K562 (cell line): Measurements from ENCODE around the gene MAN1B1. TPM values are rescaled to one million over a fixed set of nuclear protein-coding genes. Genes with fewer than 3 reads are reported as not detected.

ENCODE experiments used
- ESRRA ChIP-seq: fragments of 450-650 bp; IDR thresholded peaks from 2 replicates; pipeline ENCODE4 v1.6.1; 2014; ENCODE audit warnings: low read depth, mild to moderate bottlenecking, moderate library complexity, borderline replicate concordance
- HDAC1 ChIP-seq, 2 experiments: fragments of 450-650 bp; IDR thresholded peaks; 2 replicates each; pipeline ENCODE4 v1.6.1; 2016 to 2017; ENCODE audit warnings: inconsistent platforms in 1 of 2, mild to moderate bottlenecking in 1 of 2, moderate library complexity in 1 of 2
- HDAC3 ChIP-seq: fragments of 450-650 bp; IDR thresholded peaks from 2 replicates; pipeline ENCODE4 v1.6.1; 2018; ENCODE audit warnings: borderline replicate concordance, mild to moderate bottlenecking, moderate library complexity; ENCODE audit not compliant: partially characterized antibody
- HMG20A ChIP-seq: fragments of 450-650 bp; formaldehyde crosslinking; conservative IDR thresholded peaks from 2 replicates; pipeline ENCODE4 v1.4.0; 2020; ENCODE audit warnings: mild to moderate bottlenecking, mixed read lengths
- L3MBTL2 ChIP-seq: fragments of 450-650 bp; IDR thresholded peaks from 2 replicates; pipeline ENCODE4 v1.6.1; 2016; ENCODE audit warnings: mild to moderate bottlenecking, moderate library complexity
- NCOR1 ChIP-seq: fragments of 450-650 bp; IDR thresholded peaks from 2 replicates; pipeline ENCODE4 v1.6.1; 2016; ENCODE audit warnings: mild to moderate bottlenecking, moderate library complexity
- RBBP5 ChIP-seq: fragments of 200-600 bp; sonication (generic); IDR thresholded peaks from 2 replicates; pipeline ENCODE4 v1.6.1; 2012; ENCODE audit warnings: borderline replicate concordance, mild to moderate bottlenecking, low read length, control low read depth, inconsistent platforms; ENCODE audit not compliant: insufficient read depth, poor library complexity, severe bottlenecking
- SMAD4 ChIP-seq: fragments of 250-450 bp; sonication (Bioruptor Pico); conservative IDR thresholded peaks from 2 replicates; pipeline ENCODE4 v1.8.0; 2021; ENCODE audit warnings: inconsistent platforms, mild to moderate bottlenecking, moderate library complexity
- TEAD1 ChIP-seq, 2 experiments: fragments of 450-650 bp in 1 of 2; sonication (generic) in 1 of 2; formaldehyde crosslinking; IDR thresholded peaks; 2 replicates each; pipeline versions ENCODE4 v1.4.0 to v1.8.0; 2020 to 2022; ENCODE audit warnings: mild to moderate bottlenecking in 2 of 2, missing genetic modification reagents in 1 of 2
- ZEB2 ChIP-seq: fragments of 450-650 bp; IDR thresholded peaks from 2 replicates; pipeline ENCODE4 v1.6.1; 2016
- ZKSCAN1 ChIP-seq: fragments of 150-350 bp; IDR thresholded peaks from 2 replicates; pipeline ENCODE4 v1.6.1; 2016; ENCODE audit warnings: low read depth, low read length
- ZNF431 ChIP-seq: sonication (generic); formaldehyde crosslinking; IDR thresholded peaks from 2 replicates; pipeline ENCODE4 v1.8.0; 2022; ENCODE audit warnings: mild to moderate bottlenecking, missing genetic modification reagents
- polyA plus RNA-seq, 8 experiments: library from polyadenylated mRNA; depleted of rRNA in 4 of 8; stranded (reverse) in 5 of 8; unstranded in 3 of 8; fragments of >200 nt; fragmentation: Nextera tagmentation in 2 of 8; fragmentation: Illumina TruSeq in 1 of 8; extraction: Ambion mirVana in 2 of 8; extraction: Trizol in 1 of 8; gene quantifications; 2 replicates each; pipeline versions ENCODE4 v1.2.1 to v1.2.3, GENCODE V29; 2011 to 2014; ENCODE audit warnings: inconsistent platforms in 1 of 8, missing spikeins in 1 of 8
- total RNA-seq, 7 experiments: library from RNA; depleted of rRNA in 6 of 7; stranded (reverse); fragments of >200 nt in 6 of 7; fragmentation: Illumina TruSeq in 2 of 7; extraction: Trizol in 2 of 7; gene quantifications; 2 replicates each; pipeline versions ENCODE4 v1.2.1 to v1.2.3, GENCODE V29; 2011 to 2021; ENCODE audit warnings: low replicate concordance in 1 of 7
- TF ChIP-seq, protein P1 (sequence below): fragments of 250-450 bp; sonication (Bioruptor Pico); IDR thresholded peaks from 2 replicates; pipeline ENCODE4 v1.4.0; 2020
- TF ChIP-seq, protein P2 (sequence below): fragments of 250-450 bp; sonication (Bioruptor Pico); IDR thresholded peaks from 2 replicates; pipeline ENCODE4 v1.4.0; 2020; ENCODE audit warnings: mild to moderate bottlenecking, moderate library complexity
- TF ChIP-seq, protein P3 (sequence below): fragments of 250-450 bp; sonication (Bioruptor Pico); IDR thresholded peaks from 2 replicates; pipeline ENCODE4 v1.4.0; 2020; ENCODE audit warnings: mild to moderate bottlenecking, moderate library complexity, borderline replicate concordance

The MAN1B1 gene
- total and polyA plus RNA-seq, 9 of the 15 experiments (the other 6 are each of a cell fraction or from before 2014, with no cell fraction given): 0.55 to 36.6 (median 27.3) TPM

DNA sequence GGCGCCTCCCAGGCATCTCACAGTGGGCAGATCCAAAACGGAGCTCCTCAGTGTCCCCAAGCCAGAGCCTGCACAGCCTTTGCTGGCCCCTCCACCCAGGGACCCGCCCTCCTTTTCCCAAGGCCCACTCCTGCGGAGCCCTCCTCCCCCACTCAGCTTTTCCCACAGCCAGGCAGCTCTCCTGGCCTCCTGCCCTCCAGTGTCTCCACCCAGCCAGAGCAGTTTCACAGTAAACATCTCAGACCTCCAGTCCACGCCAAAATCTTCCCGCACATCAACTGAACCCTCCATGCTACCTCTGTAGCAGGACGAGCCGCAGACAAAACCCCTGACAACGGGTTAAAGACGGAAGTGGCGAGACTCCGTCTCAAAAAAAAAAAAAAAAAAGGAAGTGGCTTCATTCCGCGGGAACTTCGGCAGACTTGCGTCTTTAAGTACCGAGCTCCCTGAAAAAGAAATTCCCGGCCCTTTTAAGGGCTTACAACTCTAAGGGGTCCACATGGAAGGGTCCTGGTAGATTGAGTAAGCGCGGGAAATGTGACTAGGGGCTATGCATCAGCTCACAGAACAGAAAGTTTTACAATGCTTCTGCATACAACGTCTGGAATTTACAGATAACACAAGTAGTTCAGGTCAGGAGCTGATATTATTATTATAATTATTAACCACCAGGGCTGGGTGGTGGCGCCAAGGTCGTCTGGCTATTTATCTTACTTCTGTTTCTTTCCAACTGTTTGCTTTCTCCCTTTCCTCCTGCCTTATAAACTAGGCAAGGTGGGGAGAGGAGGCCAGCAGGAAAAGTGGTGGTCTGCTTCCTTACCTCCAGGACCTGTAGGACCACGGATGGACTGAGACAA is 40.7 kb downstream of the MAN1B1 start (continued):
- TF ChIP-seq, protein P1, sequence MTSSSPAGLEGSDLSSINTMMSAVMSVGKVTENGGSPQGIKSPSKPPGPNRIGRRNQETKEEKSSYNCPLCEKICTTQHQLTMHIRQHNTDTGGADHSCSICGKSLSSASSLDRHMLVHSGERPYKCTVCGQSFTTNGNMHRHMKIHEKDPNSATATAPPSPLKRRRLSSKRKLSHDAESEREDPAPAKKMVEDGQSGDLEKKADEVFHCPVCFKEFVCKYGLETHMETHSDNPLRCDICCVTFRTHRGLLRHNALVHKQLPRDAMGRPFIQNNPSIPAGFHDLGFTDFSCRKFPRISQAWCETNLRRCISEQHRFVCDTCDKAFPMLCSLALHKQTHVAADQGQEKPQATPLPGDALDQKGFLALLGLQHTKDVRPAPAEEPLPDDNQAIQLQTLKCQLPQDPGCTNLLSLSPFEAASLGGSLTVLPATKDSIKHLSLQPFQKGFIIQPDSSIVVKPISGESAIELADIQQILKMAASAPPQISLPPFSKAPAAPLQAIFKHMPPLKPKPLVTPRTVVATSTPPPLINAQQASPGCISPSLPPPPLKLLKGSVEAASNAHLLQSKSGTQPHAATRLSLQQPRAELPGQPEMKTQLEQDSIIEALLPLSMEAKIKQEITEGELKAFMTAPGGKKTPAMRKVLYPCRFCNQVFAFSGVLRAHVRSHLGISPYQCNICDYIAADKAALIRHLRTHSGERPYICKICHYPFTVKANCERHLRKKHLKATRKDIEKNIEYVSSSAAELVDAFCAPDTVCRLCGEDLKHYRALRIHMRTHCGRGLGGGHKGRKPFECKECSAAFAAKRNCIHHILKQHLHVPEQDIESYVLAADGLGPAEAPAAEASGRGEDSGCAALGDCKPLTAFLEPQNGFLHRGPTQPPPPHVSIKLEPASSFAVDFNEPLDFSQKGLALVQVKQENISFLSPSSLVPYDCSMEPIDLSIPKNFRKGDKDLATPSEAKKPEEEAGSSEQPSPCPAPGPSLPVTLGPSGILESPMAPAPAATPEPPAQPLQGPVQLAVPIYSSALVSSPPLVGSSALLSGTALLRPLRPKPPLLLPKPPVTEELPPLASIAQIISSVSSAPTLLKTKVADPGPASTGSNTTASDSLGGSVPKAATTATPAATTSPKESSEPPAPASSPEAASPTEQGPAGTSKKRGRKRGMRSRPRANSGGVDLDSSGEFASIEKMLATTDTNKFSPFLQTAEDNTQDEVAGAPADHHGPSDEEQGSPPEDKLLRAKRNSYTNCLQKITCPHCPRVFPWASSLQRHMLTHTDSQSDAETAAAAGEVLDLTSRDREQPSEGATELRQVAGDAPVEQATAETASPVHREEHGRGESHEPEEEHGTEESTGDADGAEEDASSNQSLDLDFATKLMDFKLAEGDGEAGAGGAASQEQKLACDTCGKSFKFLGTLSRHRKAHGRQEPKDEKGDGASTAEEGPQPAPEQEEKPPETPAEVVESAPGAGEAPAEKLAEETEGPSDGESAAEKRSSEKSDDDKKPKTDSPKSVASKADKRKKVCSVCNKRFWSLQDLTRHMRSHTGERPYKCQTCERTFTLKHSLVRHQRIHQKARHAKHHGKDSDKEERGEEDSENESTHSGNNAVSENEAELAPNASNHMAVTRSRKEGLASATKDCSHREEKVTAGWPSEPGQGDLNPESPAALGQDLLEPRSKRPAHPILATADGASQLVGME: no peak
- TF ChIP-seq TEAD1 (CRISPR knock-in tag; IDR thresholded peaks at IDR 0.05) (no peak), ESRRA (no peak), RBBP5 (peak; percentile 5), HDAC3 (no peak), ZKSCAN1 (0 out of 2 replicates have a peak, but pooled peaks have one; percentile 5), SMAD4 (CRISPR knock-in tag) (peak; percentile 77; the same call in 1 of the 2 replicates), ZNF431 (CRISPR knock-in tag) (no peak), HMG20A (CRISPR knock-in tag) (no peak), HDAC1 (IDR thresholded peaks at IDR 0.05) (peak in 1 of 2 experiments; percentile 61; a peak in 1 of 4 replicates), L3MBTL2 (peak; percentile 64), ZEB2 (no peak), NCOR1 (peak; percentile 19; the same call in 1 of the 2 replicates)
- TF ChIP-seq, protein P2, sequence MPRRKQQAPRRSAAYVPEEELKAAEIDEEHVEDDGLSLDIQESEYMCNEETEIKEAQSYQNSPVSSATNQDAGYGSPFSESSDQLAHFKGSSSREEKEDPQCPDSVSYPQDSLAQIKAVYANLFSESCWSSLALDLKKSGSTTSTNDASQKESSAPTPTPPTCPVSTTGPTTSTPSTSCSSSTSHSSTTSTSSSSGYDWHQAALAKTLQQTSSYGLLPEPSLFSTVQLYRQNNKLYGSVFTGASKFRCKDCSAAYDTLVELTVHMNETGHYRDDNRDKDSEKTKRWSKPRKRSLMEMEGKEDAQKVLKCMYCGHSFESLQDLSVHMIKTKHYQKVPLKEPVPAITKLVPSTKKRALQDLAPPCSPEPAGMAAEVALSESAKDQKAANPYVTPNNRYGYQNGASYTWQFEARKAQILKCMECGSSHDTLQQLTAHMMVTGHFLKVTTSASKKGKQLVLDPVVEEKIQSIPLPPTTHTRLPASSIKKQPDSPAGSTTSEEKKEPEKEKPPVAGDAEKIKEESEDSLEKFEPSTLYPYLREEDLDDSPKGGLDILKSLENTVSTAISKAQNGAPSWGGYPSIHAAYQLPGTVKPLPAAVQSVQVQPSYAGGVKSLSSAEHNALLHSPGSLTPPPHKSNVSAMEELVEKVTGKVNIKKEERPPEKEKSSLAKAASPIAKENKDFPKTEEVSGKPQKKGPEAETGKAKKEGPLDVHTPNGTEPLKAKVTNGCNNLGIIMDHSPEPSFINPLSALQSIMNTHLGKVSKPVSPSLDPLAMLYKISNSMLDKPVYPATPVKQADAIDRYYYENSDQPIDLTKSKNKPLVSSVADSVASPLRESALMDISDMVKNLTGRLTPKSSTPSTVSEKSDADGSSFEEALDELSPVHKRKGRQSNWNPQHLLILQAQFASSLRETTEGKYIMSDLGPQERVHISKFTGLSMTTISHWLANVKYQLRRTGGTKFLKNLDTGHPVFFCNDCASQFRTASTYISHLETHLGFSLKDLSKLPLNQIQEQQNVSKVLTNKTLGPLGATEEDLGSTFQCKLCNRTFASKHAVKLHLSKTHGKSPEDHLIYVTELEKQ (CRISPR knock-in tag): no peak
- TF ChIP-seq, protein P3, sequence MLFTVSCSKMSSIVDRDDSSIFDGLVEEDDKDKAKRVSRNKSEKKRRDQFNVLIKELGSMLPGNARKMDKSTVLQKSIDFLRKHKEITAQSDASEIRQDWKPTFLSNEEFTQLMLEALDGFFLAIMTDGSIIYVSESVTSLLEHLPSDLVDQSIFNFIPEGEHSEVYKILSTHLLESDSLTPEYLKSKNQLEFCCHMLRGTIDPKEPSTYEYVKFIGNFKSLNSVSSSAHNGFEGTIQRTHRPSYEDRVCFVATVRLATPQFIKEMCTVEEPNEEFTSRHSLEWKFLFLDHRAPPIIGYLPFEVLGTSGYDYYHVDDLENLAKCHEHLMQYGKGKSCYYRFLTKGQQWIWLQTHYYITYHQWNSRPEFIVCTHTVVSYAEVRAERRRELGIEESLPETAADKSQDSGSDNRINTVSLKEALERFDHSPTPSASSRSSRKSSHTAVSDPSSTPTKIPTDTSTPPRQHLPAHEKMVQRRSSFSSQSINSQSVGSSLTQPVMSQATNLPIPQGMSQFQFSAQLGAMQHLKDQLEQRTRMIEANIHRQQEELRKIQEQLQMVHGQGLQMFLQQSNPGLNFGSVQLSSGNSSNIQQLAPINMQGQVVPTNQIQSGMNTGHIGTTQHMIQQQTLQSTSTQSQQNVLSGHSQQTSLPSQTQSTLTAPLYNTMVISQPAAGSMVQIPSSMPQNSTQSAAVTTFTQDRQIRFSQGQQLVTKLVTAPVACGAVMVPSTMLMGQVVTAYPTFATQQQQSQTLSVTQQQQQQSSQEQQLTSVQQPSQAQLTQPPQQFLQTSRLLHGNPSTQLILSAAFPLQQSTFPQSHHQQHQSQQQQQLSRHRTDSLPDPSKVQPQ (CRISPR knock-in tag): no peak
